Hepatocyte (in vitro differentiated cells): ENCODE measurements around the gene ZBTB21. TPM values are rescaled to one million over a fixed set of nuclear protein-coding genes. Genes with fewer than 3 reads are reported as not detected.

Experiments used
- DNase-seq: peaks from one replicate; pipeline ENCODE4 v3.0.0-alpha.2; 2016; ENCODE audit warnings: low spot score
- H2AFZ ChIP-seq: fragments of 200-600 bp; sonication (generic); 2 replicates; pipeline ENCODE4 v1.6.0; 2016; ENCODE audit warnings: antibody characterized with exemption, mild to moderate bottlenecking
- H3K27ac ChIP-seq: fragments of 200-600 bp; sonication (generic); 2 replicates; pipeline ENCODE4 v1.5.1; 2016; ENCODE audit warnings: mild to moderate bottlenecking
- H3K27me3 ChIP-seq: fragments of 200-600 bp; sonication (generic); 2 replicates; pipeline ENCODE4 v1.6.1; 2016
- H3K36me3 ChIP-seq: fragments of 200-600 bp; sonication (generic); replicated peaks from 2 replicates; pipeline ENCODE4 v1.5.1; 2016; ENCODE audit warnings: low read depth; ENCODE audit not compliant: insufficient read depth
- H3K4me1 ChIP-seq: fragments of 200-600 bp; sonication (generic); 2 replicates; pipeline ENCODE4 v1.5.1; 2016; ENCODE audit warnings: mild to moderate bottlenecking, moderate library complexity; ENCODE audit not compliant: insufficient read depth
- H3K4me2 ChIP-seq: fragments of 200-600 bp; sonication (generic); 2 replicates; pipeline ENCODE4 v1.6.0; 2016
- H3K4me3 ChIP-seq: fragments of 200-600 bp; sonication (generic); 2 replicates; pipeline ENCODE4 v1.5.1; 2016; ENCODE audit warnings: mild to moderate bottlenecking
- H3K79me2 ChIP-seq: fragments of 200-600 bp; sonication (generic); 2 replicates; pipeline ENCODE4 v1.6.0; 2017; ENCODE audit warnings: mild to moderate bottlenecking
- H3K9me2 ChIP-seq: fragments of 200-600 bp; sonication (generic); replicated peaks from 2 replicates; pipeline ENCODE4 v1.6.0; 2017; ENCODE audit warnings: mild to moderate bottlenecking; ENCODE audit not compliant: insufficient read depth
- H3K9me3 ChIP-seq: fragments of 200-600 bp; sonication (generic); 2 replicates; pipeline ENCODE4 v1.5.1; 2016; ENCODE audit warnings: low read depth, mild to moderate bottlenecking
- H4K20me1 ChIP-seq: fragments of 200-600 bp; sonication (generic); 2 replicates; pipeline ENCODE4 v1.6.0; 2016; ENCODE audit warnings: mild to moderate bottlenecking; ENCODE audit not compliant: insufficient read depth, poor library complexity, severe bottlenecking
- CTCF ChIP-seq: fragments of 200-600 bp; sonication (generic); IDR thresholded peaks from 2 replicates; pipeline ENCODE4 v1.5.1; 2016; ENCODE audit warnings: antibody characterized with exemption, mild to moderate bottlenecking; ENCODE audit not compliant: poor library complexity
- EZH2 ChIP-seq: fragments of 200-600 bp; sonication (generic); IDR thresholded peaks from 2 replicates; pipeline ENCODE4 v1.6.1; 2016; ENCODE audit warnings: antibody characterized with exemption, mild to moderate bottlenecking, borderline replicate concordance
- EZH2phosphoT487 ChIP-seq: fragments of 200-600 bp; sonication (generic); IDR thresholded peaks from one replicate; pipeline ENCODE4 v1.6.1; 2018; ENCODE audit warnings: antibody characterized with exemption, mild to moderate bottlenecking, low read depth, moderate library complexity; ENCODE audit not compliant: unreplicated experiment, severe bottlenecking
- WGBS: methylation state at CpG from one replicate; pipeline ENCODE4 v1.1.6; 2016; ENCODE audit warnings: low lambda C conversion rate; ENCODE audit errors: missing lambda C conversion rate; 5-methylcytosine and 5-hydroxymethylcytosine counted together
- polyA plus RNA-seq: library from polyadenylated mRNA; unstranded; fragments of >200 nt; fragmentation: Nextera tagmentation; extraction: Ambion mirVana; gene quantifications from 2 replicates; pipeline ENCODE4 v1.2.1, GENCODE V29; 2016
- total RNA-seq: library from RNA; depleted of rRNA; stranded (reverse); fragments of >200 nt; gene quantifications from 2 replicates; pipeline ENCODE4 v1.2.3, GENCODE V29; 2014

The ZBTB21 gene
- total and polyA plus RNA-seq, 2 experiments from 2014 or later: 6.0 to 21.5 TPM

- Histone ChIP-seq H3K27me3 (no peaks in the 10 kb centered on the region), H3K36me3 (no peaks in the 10 kb centered on the region), H3K27ac (peak overlapping the region; percentile 82), H3K9me3 (no peaks in the 10 kb centered on the region), H3K4me2 (peak overlapping the region; percentile 64), H2AFZ (no peak overlapping the region), H3K79me2 (no peaks in the 10 kb centered on the region), H3K4me1 (peaks cover 16% of the 10 kb centered on the region), H4K20me1 (no peaks in the 10 kb centered on the region), H3K4me3 (no peak overlapping the region), H3K9me2 (no peaks in the 10 kb centered on the region)
- DNase-seq: peak; percentile 44
- no peak for TF ChIP-seq EZH2
- no peak for TF ChIP-seq EZH2phosphoT487
- TF ChIP-seq CTCF: no peak
- 53% methylated on average over 11 of the region's 11 CpGs for WGBS
Observed at GRCh38 chr21:42056468-42056867, 46.3 kb upstream of the ZBTB21 start.

- no peak overlapping the region for H3K27ac ChIP-seq
- no peaks in the 10 kb centered on the region for H3K36me3 ChIP-seq
Observed at GRCh38 chr21:42055425-42055824, 45.3 kb upstream of the ZBTB21 start.

GRCh38 chr21:42051788-42052187 lies 41.6 kb upstream of the ZBTB21 start:
- H2AFZ ChIP-seq: no peak overlapping the region
- H3K9me3 ChIP-seq: no peaks in the 10 kb centered on the region
- H3K4me1 ChIP-seq: peaks cover 7% of the 10 kb centered on the region
- H3K4me2 ChIP-seq: no peak overlapping the region
- H3K4me3 ChIP-seq: no peak overlapping the region
- DNase-seq: no peak
- WGBS: 61% methylated on average over 9 of the region's 9 CpGs
- H3K36me3 ChIP-seq: no peaks in the 10 kb centered on the region
- no peaks in the 10 kb centered on the region for H4K20me1 ChIP-seq
- no peaks in the 10 kb centered on the region for H3K79me2 ChIP-seq
- H3K9me2 ChIP-seq: no peaks in the 10 kb centered on the region
- H3K27me3 ChIP-seq: no peaks in the 10 kb centered on the region
- H3K27ac ChIP-seq: no peak overlapping the region
- TF ChIP-seq EZH2: no peak
- no peak for TF ChIP-seq EZH2phosphoT487
- TF ChIP-seq CTCF: no peak

More at GRCh38 chr21:42055425-42055824, 45.3 kb upstream of the ZBTB21 start:
- Histone ChIP-seq H2AFZ (no peak overlapping the region), H3K4me1 (peaks cover 16% of the 10 kb centered on the region), H3K27me3 (no peaks in the 10 kb centered on the region), H3K79me2 (no peaks in the 10 kb centered on the region), H3K9me3 (no peaks in the 10 kb centered on the region), H3K4me2 (no peak overlapping the region), H3K9me2 (no peaks in the 10 kb centered on the region), H3K4me3 (no peak overlapping the region), H4K20me1 (no peaks in the 10 kb centered on the region)
- no peak for DNase-seq
- 93% methylated on average over 9 of the region's 9 CpGs for WGBS
- TF ChIP-seq EZH2phosphoT487 (no peak), CTCF (no peak), EZH2 (no peak)
